Activated T-cell treated with anti-CD3 and anti-CD28 coated beads for 24 hours (primary cell): ENCODE data around the gene HIVEP3.
A peak's percentile ranks its signal among the peaks of the same experiment; 100 is the strongest.

Source experiments
- DNase-seq: peaks from one replicate; pipeline ENCODE4 v3.0.0-alpha.2; 2020; ENCODE audit warnings: low read depth

HIVEP3 gene

DNA sequence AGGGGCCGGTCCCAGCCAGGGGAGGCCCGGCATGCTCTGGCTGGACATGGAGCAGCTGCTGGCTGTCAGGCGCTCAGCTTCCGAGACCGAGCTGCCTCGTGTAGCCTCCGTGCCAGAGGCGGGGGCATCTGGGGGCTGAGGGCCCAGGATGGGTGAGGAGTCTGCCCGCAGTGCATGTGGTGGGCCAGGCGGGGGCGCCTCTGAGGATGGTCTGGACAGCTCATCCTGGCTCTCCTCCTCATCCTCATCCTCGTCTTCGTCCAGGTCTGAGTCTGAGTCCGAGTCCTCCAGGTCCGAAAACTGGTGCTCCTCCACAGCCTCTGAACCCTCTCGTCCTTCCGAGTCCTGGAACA is 405.4 kb downstream of the HIVEP3 start:
- DNase-seq: no peak

DNA sequence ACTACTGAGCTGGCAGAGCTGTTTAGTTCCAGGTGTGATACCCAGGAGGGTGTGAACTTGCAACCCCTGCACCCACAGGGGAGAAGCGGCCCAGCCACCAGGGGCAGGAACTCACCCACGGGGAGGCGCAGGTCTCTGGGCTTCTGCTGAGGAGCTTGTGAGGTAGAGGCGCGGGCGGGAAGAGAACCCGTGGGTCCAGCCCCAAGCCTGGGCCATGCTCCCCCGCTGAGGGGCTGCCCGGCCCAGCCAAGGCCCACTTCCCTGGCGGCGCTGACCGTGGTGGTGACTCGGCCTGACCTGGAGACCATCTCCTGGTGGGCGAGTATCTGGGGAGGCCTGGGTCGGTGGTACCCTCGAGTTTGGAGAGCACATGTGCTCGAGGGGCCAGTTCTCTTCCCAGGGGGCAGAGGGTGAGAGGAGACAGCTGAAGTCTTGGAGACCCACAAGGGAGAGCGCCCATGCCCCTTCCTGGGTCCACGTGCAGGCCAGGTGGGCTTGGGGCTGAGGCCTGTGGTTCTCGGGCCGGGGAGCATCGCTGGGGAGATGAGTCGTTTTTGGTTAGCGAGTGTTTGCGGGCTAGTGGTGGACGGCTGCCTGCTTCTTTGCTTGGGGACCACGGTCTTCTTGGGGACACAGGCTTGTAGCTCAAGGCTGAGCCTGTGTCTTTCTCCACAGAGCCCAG is 405.9 kb downstream of the HIVEP3 start:
- DNase-seq: no peak

DNA sequence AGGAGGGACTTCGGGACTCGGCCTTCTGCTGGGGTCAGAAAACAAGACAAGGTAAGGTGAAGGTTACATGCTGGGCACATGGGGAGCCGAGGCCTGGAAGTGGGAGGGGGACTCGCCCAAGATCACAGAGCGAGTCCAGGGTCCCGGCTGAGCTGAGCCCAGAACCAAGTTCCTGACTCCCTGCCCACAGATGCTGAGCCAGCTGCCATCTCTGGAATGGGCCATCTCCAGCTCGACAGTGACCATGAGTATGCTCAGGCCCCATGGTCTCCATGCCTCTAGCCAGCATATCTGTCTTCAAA is 407.5 kb downstream of the HIVEP3 start:
- DNase-seq: no peak

DNA sequence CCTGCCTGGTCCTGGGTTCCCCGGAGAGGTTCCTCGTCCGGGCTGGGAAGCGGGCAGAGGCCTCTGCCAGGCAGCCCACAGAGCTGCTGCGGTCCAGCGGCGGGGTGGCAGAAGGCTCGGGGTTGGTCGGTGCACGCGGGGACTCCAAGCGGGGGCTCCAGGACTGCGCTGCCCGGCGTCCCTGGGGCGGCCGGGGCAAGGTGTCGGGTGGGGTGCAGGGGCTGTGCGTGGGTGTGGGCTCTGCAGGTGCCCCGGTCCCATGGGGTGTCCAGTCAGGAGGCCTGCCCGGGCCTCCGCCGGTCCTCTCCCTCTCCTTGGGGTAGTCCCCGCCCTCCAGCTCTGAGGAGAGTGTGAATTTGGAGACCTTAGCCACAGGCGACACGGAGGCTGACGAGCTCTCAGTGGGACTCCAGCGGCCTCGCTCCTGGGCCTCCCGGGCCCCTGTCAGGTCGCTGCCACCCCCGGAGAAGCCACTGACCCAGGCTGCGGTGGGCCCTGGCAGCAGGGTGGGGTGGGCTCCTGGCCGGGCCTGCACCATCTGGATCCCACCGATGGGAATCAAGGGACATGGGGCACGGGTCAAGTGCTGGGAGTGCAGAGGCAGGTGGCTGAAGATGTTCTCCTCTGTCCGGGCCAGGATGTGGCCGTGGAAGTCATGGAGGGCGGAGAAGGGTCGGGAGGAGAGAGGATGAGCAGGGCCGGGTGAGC is 408.0 kb downstream of the HIVEP3 start:
- DNase-seq: no peak

DNA sequence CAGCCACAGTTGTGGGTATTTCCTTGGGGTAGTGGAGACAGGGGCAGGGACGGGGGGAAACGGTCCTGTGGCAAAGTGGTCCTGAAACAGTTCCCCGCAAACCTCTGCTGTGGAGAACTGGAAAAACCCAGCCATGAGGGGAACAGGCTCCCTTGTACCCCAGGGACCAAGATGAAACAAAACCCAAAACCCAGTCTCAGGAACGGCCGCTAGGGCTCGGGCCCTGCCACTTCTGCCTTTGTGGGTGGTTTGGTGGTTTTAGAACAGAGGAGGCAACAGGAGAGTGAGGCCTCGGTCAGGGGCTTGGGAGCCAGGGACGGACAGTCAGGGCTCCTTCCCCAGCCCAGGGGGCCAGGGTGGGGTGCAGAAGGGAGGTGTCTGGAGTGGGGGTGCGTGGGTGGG is 409.5 kb downstream of the HIVEP3 start:
- no peak for DNase-seq

DNA sequence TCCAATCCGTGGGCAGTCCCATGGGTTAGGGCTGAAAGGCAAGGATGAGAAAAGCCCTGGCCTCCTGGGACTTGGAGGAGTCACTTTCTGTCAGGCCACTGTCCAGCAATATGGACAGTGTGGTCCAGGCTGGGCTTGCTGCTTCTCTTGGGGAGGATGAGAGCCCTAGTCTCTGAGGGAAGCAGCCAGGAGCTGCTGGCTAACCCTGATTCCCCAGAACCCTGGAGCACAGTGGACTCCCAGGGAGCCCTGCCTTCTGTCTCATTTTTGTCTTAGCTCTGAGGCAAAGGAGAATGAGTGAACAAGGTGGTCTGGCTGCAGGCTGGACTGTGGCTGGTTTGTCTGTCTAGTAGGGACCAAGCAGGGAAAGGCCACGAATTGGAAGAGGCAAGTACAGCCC is 410.4 kb downstream of the HIVEP3 start:
- DNase-seq: no peak

DNA sequence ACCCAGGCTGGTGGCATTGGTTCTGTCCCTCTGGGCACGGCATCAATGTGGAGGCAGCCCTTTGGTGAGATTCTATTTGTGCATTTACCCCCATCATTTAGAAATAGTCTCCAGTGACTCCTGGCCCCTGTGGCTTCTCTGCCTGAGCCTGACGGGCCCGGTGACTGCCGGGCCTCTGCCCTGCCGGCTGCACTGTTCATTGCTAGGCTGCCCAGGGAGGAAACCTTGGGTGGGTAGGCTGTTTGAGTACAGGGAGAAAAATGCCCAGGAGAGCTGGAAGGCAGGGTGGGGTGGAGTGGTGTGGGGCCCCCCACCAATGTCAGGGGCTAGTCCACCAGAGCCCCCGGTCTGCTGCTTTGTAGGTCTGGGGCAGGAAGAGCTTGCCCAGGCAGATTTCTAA is 410.9 kb downstream of the HIVEP3 start:
- no peak for DNase-seq

DNA sequence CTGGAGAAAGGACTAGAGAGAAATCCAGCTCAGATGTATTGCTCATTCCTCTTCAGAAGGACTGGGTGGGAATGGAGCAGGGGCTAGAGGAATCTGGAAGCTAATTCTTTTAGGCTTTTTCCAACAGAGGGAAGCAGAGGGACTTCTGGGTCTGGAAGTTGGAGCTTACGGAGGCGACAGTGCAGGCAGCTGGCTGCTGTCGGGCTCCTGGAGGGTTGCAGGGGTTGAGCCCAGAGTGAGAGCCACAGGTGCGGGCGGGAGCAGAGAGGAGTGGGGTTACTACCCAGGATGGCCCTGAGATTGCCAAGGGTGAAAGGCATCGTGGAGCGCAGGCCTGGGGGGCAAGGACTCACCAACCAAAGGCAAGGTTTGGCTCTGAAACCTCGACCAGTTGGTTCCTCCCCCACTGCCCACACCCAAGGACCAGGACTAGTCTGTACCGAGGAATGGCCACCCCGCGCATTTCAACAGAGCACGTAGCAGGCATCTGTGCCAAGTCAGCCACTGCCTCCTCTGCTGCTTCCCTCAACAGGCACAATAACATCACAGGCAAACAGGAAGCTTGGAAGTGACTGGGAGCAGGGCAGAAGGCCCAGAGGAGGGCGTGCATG is 411.5 kb downstream of the HIVEP3 start:
- no peak for DNase-seq

DNA sequence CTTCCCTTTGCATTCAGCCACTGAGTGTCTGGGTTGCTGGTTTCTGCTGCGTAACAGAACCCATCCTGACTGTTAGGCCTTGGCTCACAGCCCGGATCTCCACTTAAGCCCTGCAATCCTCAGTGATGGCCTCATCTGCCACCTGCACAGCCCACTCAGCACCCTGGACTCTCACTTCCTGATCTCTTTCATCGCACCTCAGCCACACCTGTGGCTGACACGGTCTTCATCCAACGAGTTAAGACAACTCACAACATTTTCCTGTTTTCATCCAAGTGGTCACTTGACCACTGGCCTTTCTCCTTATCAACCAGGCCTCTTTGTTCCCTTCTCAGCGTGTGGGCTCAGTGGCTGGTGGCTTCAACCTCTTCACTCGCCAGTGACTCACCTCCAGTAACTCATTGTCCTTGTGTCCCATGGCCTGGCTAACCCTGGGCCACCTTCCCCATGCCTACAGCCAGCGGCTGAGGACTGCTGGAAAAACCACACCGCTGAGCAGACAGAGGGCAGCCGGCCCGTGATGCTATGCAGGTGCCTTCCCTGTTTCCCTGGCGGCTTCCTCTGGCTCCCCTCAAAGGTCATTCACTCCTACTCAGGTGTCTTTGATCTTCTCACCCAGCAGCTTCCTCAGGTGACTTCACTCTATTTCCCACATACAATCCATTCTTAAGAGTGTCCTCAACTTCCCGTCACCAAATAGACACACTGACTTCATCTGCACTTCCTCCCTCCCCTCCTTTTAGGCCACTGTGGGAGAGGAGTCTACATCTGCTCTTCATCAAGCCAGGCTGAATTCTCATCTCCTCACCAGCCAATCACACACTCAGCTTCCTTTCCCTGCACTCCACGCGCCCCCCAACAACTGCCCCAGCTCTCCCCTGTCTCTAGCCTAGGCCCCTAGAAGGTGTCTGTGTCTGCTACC is 414.3 kb downstream of the HIVEP3 start:
- DNase-seq: no peak

DNA sequence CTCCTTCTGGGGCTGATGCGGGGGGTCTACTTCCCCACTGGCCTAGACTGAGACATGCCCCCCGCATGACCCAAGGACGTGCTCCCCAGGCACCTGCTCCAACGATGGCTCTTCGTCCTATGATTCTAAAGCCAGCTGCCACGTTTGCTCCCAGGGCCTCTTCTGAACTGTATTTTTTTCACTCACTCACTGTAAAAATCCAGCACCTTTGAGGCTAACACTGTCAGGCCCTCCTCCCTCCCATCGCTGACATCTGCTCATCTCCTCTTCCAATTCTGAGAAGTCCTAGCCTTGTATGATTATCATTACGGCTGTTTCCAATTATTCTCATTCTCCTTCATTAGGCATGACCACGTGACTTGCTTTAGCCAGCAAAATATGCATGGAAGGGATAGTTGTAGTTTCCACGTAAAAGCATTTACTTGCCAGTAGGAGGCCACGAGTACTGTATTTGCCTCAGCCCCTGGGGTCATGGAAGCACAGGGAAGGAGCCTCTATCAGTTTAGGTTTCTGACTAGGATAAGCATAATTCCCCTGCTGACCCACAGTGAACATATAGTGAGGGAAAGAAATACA is 415.1 kb downstream of the HIVEP3 start:
- no peak for DNase-seq

DNA sequence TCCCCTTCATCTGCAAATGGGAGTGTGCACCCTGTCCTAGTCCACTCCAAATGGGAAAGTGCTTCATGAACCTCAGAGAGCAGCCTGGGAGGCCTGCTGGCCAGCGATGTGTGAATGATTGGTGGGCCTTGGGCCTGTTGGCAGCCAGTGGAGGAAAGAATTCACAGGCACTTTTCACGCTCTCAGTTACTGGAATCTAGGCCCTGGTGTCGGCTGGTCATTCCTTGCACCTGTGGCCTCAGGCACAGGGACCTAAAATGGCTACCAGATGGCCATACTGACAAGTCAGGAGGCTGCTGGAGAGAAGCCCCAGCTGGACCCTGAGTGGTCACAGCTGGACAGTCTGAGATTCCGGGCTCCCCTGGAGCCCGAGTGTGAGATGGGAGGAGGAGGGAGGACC is 415.8 kb downstream of the HIVEP3 start:
- DNase-seq: no peak

DNA sequence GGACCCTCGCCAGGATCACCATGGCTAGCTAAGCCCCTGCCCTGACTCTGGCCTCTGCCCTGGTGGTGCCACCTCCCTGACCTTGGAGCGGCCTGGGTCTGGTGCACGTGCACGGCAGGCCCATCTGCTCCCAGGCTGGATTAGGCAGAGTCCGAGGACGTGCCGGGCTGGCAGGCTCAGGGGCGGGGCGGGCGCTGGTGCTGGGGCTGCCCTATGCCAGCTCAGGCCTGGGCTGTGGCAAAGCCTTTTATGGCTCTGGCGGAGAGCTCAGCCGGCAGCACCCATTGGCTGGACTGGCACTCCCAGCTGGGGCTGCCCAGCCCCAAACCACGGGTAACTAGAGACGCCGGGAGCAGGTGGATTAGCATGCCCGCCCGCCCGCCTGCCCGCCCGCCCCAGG is 417.1 kb downstream of the HIVEP3 start:
- no peak for DNase-seq

DNA sequence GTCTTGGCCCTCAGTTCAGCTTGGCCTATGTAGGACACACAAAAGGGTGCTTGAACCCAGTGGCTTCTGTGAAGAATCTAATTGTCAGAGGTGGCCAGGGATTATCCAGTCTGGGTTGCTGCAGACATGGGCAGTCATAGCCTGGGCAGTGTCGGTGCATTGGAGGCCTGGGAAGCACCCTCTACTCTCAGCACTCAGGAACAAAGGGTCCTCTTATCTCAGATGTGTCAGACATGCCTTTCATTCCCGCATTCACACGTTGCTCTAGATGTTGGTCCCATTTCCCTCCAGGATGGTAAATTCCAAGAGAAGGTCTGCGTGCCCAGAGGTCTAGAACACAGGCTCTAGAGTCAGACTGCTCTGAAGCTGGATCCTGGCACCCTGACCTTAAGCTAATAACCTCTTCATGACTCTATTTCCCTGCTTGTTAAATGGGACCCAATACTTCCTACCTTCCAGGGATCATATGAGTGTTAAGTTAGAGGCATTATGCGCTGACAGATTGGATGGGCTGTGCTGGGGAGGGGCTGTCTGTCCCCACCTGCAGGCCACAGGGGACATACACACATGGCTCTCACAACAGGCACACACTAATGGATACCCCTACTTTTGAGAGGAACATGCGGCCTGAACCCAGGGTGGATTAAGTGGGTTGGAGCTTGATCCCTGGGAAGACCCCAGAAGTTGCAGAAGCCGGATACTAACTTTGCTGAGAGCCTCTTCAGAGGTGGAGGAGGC is 417.8 kb downstream of the HIVEP3 start:
- no peak for DNase-seq

DNA sequence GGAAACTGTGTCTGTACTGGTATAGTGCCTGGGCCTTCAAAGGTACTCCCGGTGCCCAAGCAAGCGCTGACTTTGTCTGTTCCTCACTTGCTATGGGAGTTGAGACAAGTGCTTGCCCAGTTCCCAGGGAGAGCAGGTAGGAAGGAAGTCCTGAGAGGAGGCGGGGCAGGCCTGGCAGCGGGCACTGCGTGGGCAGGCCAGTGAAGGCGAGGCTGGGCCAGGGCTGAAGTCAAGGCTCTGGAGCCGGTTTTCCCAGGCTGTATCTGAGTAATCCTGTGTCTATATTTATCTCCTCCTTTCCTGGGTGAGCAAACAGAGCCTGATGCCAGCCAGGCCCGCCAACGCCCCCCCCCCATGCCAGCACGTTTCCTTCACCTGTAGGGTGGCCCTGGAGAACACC is 418.3 kb downstream of the HIVEP3 start:
- no peak for DNase-seq

DNA sequence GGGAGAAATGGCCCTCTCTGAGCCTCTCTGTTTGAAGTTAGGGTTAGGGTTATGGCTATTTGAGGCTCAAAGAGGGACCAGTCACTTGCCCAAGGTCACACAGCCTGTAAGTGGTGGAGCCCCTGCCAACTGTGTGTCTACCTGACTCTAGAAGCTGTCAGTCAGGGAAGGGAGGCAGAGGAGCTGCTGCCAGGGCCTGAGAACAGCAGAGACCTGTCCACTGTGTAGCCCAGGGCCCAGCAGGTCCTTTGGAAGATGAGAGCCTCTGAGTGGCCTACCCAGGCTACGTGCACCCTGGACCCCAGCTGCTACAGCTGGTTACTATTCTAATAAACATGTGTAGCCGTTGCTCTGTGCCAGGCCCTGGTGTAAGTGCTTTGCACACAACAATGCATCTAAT is 419.1 kb downstream of the HIVEP3 start:
- DNase-seq: no peak

DNA sequence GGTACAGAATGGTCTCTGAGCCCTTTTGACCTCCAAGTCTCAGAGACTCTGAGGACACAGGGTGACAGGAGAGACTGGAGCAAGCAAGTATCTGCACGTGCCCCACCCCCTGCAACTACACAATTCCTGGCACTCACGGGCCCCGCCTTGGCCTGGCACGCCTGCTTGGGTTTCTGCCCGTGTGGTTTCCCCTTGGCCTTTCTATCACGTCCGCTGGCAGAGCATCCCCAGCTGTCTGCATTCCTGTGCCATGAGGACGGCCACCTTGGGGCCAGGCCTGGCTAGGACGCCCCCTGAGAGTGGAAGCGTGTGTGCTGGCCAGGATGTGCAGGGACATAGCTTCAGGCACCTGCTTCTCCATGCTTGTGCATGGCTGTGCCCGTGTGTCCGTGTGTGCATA is 419.9 kb downstream of the HIVEP3 start:
- DNase-seq: no peak

DNA sequence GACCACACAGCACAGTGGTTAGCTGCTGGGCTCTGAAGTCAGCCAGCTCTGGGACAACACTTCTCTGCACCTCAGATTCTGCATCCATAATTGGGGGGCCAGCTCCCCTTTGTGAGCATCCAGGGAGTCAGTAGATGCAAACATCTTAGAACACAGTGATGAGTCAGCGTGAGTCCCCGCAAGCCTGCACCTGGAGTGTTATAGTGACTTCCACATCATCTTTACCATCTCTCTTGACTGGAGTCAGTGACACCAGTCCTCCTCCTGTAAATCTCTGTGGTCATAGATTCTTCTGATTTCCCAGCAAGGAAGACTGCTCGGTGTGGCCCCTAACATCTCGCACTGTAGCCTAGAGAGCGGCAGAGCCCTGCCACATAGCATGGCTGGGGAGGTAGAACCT is 420.3 kb downstream of the HIVEP3 start:
- DNase-seq: no peak

DNA sequence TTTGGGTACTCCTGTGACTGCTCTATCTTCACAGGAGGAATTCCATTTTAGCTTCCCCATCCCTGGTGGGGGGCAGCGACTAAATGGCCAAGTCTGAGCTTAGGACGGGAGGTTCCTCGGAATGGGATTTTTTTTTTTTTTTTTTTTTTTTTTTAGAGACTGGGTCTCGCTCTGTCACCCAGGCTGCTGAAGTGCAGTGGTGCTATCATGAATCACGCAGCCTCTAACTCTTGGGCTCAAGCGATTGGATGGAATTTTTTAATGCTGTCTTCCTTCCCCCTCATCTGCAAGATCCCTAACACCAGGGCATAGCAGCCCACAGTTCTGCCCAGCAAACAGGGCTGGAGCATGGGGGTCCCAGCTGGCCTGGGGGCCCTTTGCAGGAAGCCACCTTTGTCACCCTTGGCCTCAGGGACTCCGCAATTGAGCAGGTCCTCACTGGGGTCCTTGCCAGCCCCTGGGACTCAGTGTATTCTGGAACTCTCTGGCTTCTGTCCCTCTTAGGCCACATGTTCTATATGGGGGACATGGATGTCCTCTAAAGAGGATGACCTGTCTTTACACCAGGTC is 421.2 kb downstream of the HIVEP3 start:
- no peak for DNase-seq

DNA sequence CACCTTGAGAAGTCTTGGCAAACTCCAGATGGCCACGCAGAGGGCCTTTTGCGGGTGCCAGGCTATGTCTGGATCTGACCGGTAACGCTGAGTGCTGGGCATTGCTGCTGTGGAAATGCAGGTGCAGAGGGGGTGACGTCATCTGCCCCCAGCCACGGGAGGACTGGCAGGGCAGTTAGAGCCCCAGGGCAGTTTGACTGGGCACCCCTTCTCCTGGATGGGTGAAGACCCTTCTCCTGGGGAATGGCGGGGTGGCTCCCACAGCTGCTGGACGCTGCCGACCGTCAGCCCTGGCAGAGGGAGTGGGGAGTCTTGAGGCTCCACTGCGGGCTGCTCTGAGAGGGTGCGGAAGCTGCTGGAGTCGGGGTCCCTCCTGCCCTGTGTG is 421.7 kb downstream of the HIVEP3 start:
- DNase-seq: no peak

DNA sequence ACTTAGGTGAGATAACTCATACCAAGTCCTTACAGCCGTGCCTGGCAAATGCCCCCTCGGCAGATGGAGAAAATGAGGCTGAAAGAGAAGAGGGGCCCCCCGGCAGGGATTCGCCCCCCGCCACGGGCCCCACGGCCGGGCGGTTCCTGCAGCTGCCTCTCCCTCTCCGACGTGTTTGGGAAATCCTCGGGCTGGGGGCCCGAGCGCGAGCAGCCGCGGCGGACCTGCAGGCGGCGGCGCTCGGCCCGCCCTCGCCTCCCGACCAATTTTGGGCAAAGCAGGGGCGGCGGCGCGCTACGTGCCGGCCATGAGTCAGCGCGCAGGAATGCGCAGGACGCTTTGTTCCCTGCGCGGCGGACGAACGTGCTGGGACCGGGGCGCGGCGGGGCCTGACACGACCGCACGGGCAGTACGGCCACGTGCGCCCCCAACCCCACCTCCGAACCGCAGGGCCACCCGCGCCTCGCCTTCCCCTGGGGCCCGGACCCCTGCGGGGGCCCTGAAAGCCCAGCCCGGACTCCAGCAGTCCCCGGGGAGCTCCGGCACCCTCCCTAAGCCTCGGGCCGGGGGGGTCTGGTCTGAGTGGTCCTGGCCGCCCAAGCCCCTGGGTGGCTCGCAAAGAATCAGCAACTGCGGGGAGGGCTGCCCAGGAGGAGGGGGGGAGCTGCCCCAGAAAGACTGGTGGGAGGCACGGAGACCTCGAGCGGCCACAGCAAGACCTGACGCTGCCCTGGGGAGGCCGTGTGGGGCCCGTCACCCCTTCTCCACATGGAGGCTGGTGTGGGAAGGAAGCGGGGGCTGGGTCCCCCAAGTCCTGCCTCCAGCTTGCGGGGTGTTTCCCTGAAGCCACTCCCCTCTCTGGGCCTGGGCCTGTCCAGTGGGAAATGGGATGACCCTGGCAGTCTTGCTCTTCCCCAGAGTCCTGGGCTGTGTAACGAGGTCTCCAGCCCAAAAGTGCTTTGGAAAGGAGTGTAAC is 422.4 kb downstream of the HIVEP3 start:
- DNase-seq: peak; percentile 30
